C4-2B (cell line): ENCODE measurements around the gene TJP1.

Experiments
- ZFX ChIP-seq: fragments of 450-650 bp; IDR thresholded peaks from 2 replicates; pipeline ENCODE4 v1.6.1; 2017
- TF ChIP-seq, protein P1 (sequence below): fragments of 450-650 bp; conservative IDR thresholded peaks from 2 replicates; pipeline ENCODE4 v1.5.1; 2017; ENCODE audit warnings: mild to moderate bottlenecking

DNA sequence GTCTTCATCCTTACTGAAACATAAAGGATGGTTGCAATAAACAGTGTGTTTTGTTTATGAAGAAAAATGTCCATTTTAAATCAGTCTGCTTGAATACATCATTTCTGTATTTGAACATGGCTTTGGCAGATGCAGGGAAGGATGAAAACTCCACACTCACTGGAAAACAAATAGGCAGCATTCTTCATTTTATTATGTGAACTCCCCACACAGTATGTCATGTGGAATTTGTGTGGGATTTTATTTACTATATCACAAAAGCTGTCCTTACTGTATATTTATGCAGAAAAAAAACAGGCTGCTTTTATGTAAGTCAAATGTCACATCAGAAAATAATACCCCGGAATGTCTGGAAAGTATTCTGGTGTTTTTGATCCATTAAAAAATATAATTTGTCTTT, 44.1 kb upstream of the TJP1 start:
- TF ChIP-seq, protein P1, sequence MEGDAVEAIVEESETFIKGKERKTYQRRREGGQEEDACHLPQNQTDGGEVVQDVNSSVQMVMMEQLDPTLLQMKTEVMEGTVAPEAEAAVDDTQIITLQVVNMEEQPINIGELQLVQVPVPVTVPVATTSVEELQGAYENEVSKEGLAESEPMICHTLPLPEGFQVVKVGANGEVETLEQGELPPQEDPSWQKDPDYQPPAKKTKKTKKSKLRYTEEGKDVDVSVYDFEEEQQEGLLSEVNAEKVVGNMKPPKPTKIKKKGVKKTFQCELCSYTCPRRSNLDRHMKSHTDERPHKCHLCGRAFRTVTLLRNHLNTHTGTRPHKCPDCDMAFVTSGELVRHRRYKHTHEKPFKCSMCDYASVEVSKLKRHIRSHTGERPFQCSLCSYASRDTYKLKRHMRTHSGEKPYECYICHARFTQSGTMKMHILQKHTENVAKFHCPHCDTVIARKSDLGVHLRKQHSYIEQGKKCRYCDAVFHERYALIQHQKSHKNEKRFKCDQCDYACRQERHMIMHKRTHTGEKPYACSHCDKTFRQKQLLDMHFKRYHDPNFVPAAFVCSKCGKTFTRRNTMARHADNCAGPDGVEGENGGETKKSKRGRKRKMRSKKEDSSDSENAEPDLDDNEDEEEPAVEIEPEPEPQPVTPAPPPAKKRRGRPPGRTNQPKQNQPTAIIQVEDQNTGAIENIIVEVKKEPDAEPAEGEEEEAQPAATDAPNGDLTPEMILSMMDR, result no peak
- no peak for TF ChIP-seq ZFX
